D721Med (cell line): ENCODE results near the gene PITRM1.
A peak's percentile ranks its signal among the peaks of the same experiment; 100 is the strongest.

Experiments
- DNase-seq: peaks from one replicate; pipeline ENCODE4 v3.0.0; 2011; ENCODE audit warnings: low spot score; ENCODE audit not compliant: insufficient read length
- FAIRE-seq: peaks from 2 replicates; lab custom pipeline; 2011; peaks lifted over from hg19 to GRCh38; lab: Jason Lieb, UNC
- CTCF ChIP-seq: IDR thresholded peaks from 2 replicates; pipeline ENCODE4 v1.5.1; 2012; ENCODE audit warnings: mild to moderate bottlenecking, control low read depth; ENCODE audit not compliant: insufficient read depth; ENCODE audit errors: missing control alignments

PITRM1 gene

GRCh38 chr10:3197348-3198003 lies 24.9 kb upstream of the PITRM1 start:
- FAIRE-seq (no peak), DNase-seq (peak; percentile 83)
- TF ChIP-seq CTCF: peak; percentile 79

- DNase-seq (no peak), FAIRE-seq (no peak)
- no peak for TF ChIP-seq CTCF
These were observed 24.4 kb upstream of the PITRM1 start for GRCh38 chr10:3196958-3197347.

GRCh38 chr10:3196482-3196881 lies 23.9 kb upstream of the PITRM1 start:
- FAIRE-seq: no peak
- DNase-seq: no peak
- no peak for TF ChIP-seq CTCF

GRCh38 chr10:3195726-3196125 lies 23.1 kb upstream of the PITRM1 start:
- no peak for TF ChIP-seq CTCF
- no peak for DNase-seq
- FAIRE-seq: no peak

GRCh38 chr10:3195286-3195685 lies 22.7 kb upstream of the PITRM1 start:
- FAIRE-seq (no peak), DNase-seq (no peak)
- TF ChIP-seq CTCF: no peak

- DNase-seq: no peak
- no peak for FAIRE-seq
These were observed 22.3 kb upstream of the PITRM1 start for GRCh38 chr10:3194871-3195270.

GRCh38 chr10:3193751-3194150 lies 21.2 kb upstream of the PITRM1 start:
- FAIRE-seq (no peak), DNase-seq (no peak)
- no peak for TF ChIP-seq CTCF

More at GRCh38 chr10:3194871-3195270, 22.3 kb upstream of the PITRM1 start:
- TF ChIP-seq CTCF: no peak
